ENCODE results near the gene COLGALT1.

Gene COLGALT1

DNA sequence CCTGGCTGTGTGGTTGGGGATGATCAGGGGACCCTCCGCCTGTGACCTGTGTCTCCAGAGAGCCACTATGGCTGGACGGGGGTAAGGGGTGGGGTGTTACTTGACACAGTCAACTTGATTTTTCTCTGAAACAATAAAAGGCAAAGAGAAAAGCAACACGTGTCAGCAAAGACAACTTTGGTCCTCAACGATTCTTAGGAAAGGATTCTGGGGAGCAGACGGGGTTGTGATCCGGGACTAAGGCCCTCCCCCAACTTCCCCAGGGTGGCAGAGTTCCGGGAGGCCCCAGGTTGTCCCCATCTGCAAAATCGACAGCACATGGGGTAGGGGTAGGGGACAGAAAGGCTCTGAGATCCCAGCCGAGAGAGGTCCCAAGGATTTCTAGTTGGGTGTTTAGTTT, 46.2 kb downstream of the COLGALT1 start:
- Histone ChIP-seq H3K27ac (ENCODE audit: extremely low read depth, low read depth, low read length) (no peak overlapping the region), H3K9me3 (ENCODE audit: control insufficient read depth, insufficient read depth, low read depth, low read length) (no peaks in the 10 kb centered on the region), H3K4me3 (ENCODE audit: low read depth, low read length) (no peak overlapping the region), H3K4me1 (ENCODE audit: control insufficient read depth, insufficient read depth, low read length) (no peaks in the 10 kb centered on the region), H3K36me3 (ENCODE audit: control insufficient read depth in 2 of 2, insufficient read depth in 1 of 2, low read length in 2 of 2) (no peaks in the 10 kb centered on the region)
- TF ChIP-seq ZBTB1 (tag by site-specific recombination; IDR thresholded peaks at IDR 0.05) (no peak), ZNF202 (tag by site-specific recombination; IDR thresholded peaks at IDR 0.05; ENCODE audit: borderline replicate concordance) (no peak), SP7 (tag by site-specific recombination; IDR thresholded peaks at IDR 0.05) (no peak), MZF1 (tag by site-specific recombination; IDR thresholded peaks at IDR 0.05; ENCODE audit: borderline replicate concordance) (no peak), GLIS2 (tag by site-specific recombination; IDR thresholded peaks at IDR 0.05) (no peak), KLF16 (tag by site-specific recombination; IDR thresholded peaks at IDR 0.05) (no peak), SCRT2 (tag by site-specific recombination; IDR thresholded peaks at IDR 0.05) (peak; percentile 80)
- ChIA-PET POLR2A (no interaction called here), CTCF (no interaction called here)

- no peak overlapping the region for H3K4me3 ChIP-seq (ENCODE audit: low read depth, low read length)
- POLR2A ChIA-PET, result no interaction called here
Measured at GRCh38 chr19:17602217-17602616, 46.8 kb downstream of the COLGALT1 start.

DNA sequence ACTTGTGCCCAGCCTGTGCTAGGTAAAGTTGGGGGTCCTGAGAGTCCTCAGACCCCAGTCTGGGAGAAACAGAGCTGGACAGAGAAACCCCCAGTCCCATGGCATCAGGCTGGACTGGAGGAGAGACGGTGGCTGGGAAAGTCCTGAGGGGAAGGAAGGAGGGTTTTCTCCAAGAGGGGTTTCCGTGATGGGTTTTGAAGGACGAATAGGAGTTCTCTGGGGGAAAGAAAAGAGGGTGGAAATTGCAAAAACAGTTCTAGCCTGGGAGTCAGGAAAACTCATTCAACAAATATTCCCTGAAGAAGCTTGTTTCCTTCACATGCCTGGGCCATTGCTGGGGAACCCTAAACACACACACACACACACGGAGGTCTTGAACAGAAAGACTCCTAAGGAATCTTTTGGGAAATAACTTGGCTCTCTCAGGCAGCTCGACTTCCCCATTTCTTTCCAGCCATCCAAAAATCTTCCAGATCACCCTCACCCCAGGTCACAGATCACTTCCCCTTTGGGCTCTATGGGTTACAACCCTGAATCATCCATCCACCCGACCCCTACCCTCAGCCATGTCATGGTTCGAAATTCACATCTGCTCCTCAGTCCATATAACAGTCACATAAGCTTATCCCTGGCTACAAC, 47.5 kb downstream of the COLGALT1 start:
- H3K36me3 ChIP-seq (ENCODE audit: control insufficient read depth in 2 of 2, insufficient read depth in 1 of 2, low read length in 2 of 2), result no peaks in the 10 kb centered on the region
- ChIA-PET POLR2A (interaction anchor here (1.2 kb wide), 1 partner anchor 256 kb away, joined by 4 read pairs; the partner anchor contains the start of gene RPL18A), CTCF (no interaction called here)
- peak; percentile 96 for TF ChIP-seq ZFP3 (tag by site-specific recombination; IDR thresholded peaks at IDR 0.05; ENCODE audit: low read depth)
- no peak for TF ChIP-seq ZNF677 (tag by site-specific recombination; IDR thresholded peaks at IDR 0.05)
- TF ChIP-seq GFI1B (tag by site-specific recombination; IDR thresholded peaks at IDR 0.05), result no peak
- no peak for TF ChIP-seq REST (tag by site-specific recombination; IDR thresholded peaks at IDR 0.05)
- H3K9me3 ChIP-seq (ENCODE audit: control insufficient read depth, insufficient read depth, low read depth, low read length), result no peaks in the 10 kb centered on the region
- no peak overlapping the region for H3K27ac ChIP-seq (ENCODE audit: extremely low read depth, low read depth, low read length)
- no peak overlapping the region for H3K4me3 ChIP-seq (ENCODE audit: low read depth, low read length)
- no peaks in the 10 kb centered on the region for H3K4me1 ChIP-seq (ENCODE audit: control insufficient read depth, insufficient read depth, low read length)

More at GRCh38 chr19:17602217-17602616, 46.8 kb downstream of the COLGALT1 start:
- Histone ChIP-seq H3K36me3 (ENCODE audit: control insufficient read depth in 2 of 2, insufficient read depth in 1 of 2, low read length in 2 of 2) (no peaks in the 10 kb centered on the region), H3K27ac (ENCODE audit: extremely low read depth, low read depth, low read length) (no peak overlapping the region), H3K9me3 (ENCODE audit: control insufficient read depth, insufficient read depth, low read depth, low read length) (no peaks in the 10 kb centered on the region), H3K4me1 (ENCODE audit: control insufficient read depth, insufficient read depth, low read length) (no peaks in the 10 kb centered on the region)
- TF ChIP-seq ZNF529 (tag by site-specific recombination; IDR thresholded peaks at IDR 0.05; ENCODE audit: insufficient replicate concordance) (no peak), ZNF394 (tag by site-specific recombination; IDR thresholded peaks at IDR 0.05; ENCODE audit: borderline replicate concordance) (no peak), ZXDB (tag by site-specific recombination; IDR thresholded peaks at IDR 0.05) (no peak), ZNF114 (tag by site-specific recombination; IDR thresholded peaks at IDR 0.05) (no peak), ZNF629 (tag by site-specific recombination; IDR thresholded peaks at IDR 0.05) (no peak), ZNF398 (tag by site-specific recombination; IDR thresholded peaks at IDR 0.05) (no peak), ZNF223 (tag by site-specific recombination; IDR thresholded peaks at IDR 0.05) (no peak), ZNF404 (tag by site-specific recombination; IDR thresholded peaks at IDR 0.05) (no peak), ZNF654 (tag by site-specific recombination; IDR thresholded peaks at IDR 0.05; ENCODE audit: low read depth) (no peak)
- CTCF ChIA-PET, result no interaction called here
